ENCODE measurements around the gene OAT. TPM values are rescaled to one million over a fixed set of nuclear protein-coding genes. Genes with fewer than 3 reads are reported as not detected.

OAT gene
- total RNA-seq, 2 experiments from 2014 or later = 36.5 to 39.6 TPM

DNA sequence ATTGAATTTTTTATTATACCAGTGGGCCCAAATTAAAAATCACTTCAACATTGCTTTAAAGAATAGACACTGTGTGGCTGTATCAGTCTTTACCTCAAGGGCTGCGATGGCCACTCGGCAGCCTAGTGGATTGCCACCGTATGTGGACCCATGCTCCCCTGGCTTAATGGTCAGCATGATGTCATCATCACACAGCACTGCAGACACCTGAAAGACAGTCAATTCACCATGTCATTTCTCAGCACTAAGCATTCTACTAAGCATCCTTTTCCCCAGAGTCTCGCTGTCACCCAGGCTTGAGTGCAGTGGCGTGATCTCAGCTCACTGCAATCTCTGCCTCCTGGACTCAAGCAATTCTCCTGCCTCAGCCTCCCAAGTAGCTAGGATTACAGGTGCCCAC, 17.1 kb downstream of the OAT start:
- no peak for DNase-seq
- POLR2A ChIA-PET = no interaction called here
- peaks cover 8% of the 10 kb centered on the region for H3K4me1 Mint-ChIP-seq
- CTCF ChIA-PET = interaction anchor here (0.7 to 1.2 kb wide), 3 partner anchors 12 to 819 kb away, joined by 4 read pairs; no protein-coding TSS in a partner anchor
- intact Hi-C loops (cut with DNase I, micrococcal nuclease) = loop anchor here in 1 of 2 experiments (5.0 kb wide), 1 partner anchor 819 kb away; no protein-coding TSS in a partner anchor
- peaks cover 20% of the 10 kb centered on the region for H3K36me3 Mint-ChIP-seq (ENCODE audit: low read depth)
- ATAC-seq = no peak
- H3K27me3 Mint-ChIP-seq = no peaks in the 10 kb centered on the region
- no peaks in the 10 kb centered on the region for H3K9me3 Mint-ChIP-seq (ENCODE audit: low read depth)
- H3K4me3 Mint-ChIP-seq = no peak overlapping the region
- no peak overlapping the region for H3K27ac Mint-ChIP-seq

GRCh38 chr10:124394583-124394982, 24.1 kb downstream of the OAT start:
- ChIA-PET POLR2A (no interaction called here), CTCF (interaction anchor here (0.6 kb wide), 1 partner anchor 966 kb away, joined by 3 read pairs; no protein-coding TSS in a partner anchor)
- Mint-ChIP-seq H3K4me1 (no peaks in the 10 kb centered on the region), H3K27me3 (no peaks in the 10 kb centered on the region), H3K9me3 (ENCODE audit: low read depth) (no peaks in the 10 kb centered on the region), H3K27ac (no peak overlapping the region), H3K4me3 (no peak overlapping the region), H3K36me3 (ENCODE audit: low read depth) (peaks cover 3% of the 10 kb centered on the region)
- intact Hi-C loops (cut with DNase I, micrococcal nuclease) = no loop called here
- ATAC-seq = no peak
- DNase-seq = no peak

GRCh38 chr10:124392626-124393342, 25.9 kb downstream of the OAT start:
- no peaks in the 10 kb centered on the region for H3K9me3 Mint-ChIP-seq (ENCODE audit: low read depth)
- H3K36me3 Mint-ChIP-seq (ENCODE audit: low read depth) = peaks cover 3% of the 10 kb centered on the region
- no peak overlapping the region for H3K27ac Mint-ChIP-seq
- no peaks in the 10 kb centered on the region for H3K27me3 Mint-ChIP-seq
- ATAC-seq = no peak
- no peak overlapping the region for H3K4me3 Mint-ChIP-seq
- intact Hi-C loops (cut with DNase I, micrococcal nuclease) = no loop called here
- DNase-seq = no peak
- no peaks in the 10 kb centered on the region for H3K4me1 Mint-ChIP-seq
- ChIA-PET POLR2A (no interaction called here), CTCF (interaction anchor here (0.6 to 1.2 kb wide), 3 partner anchors 11 to 398 kb away, joined by 3 read pairs; no protein-coding TSS in a partner anchor)

DNA sequence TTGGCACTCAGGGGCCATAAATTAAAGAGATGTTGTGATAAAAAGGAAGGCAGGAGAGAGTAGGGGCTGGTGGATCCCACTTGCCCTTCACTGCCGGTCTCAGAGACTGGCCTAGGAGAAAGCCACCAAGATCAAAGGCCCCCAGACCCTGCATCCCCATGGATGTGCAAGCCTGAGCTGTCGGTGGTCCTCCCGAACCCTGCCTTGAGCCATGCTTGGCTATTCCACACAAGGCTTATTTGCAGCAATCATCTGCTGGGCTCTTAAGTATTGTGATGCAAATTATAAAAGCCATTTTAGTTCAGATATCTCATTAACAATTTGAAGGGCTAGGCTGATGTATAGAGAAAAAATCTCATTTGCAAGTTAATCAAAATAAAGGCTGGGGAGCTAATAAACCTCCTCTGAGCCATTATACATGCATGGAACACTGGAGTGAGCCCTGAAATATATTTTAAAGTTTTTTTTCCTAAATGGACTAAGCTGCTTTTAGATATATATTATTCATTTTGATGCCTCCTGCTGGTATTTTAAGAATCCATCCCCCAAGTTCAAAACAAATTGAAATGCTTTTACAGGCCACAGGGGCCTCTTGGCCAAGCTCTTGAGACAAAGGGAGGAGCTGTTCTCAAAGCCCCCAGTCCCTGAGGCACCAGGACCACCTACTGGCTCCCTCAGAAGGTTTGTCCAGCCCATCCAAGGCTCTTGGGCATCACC, 28.1 kb downstream of the OAT start:
- intact Hi-C loops (cut with DNase I, micrococcal nuclease) = no loop called here
- Mint-ChIP-seq H3K27me3 (no peaks in the 10 kb centered on the region), H3K27ac (no peak overlapping the region), H3K4me3 (no peak overlapping the region), H3K9me3 (ENCODE audit: low read depth) (no peaks in the 10 kb centered on the region), H3K36me3 (ENCODE audit: low read depth) (no peaks in the 10 kb centered on the region), H3K4me1 (no peaks in the 10 kb centered on the region)
- ChIA-PET CTCF (interaction anchor here (0.5 to 5.5 kb wide), 9 partner anchors 10 to 561 kb away, joined by 3 to 105 read pairs (median 5); partner anchors contain the start of gene OAT), POLR2A (interaction anchor here (0.8 kb wide), 1 partner anchor 25 kb away, joined by 4 read pairs; no protein-coding TSS in a partner anchor)
- no peak for DNase-seq
- no peak for ATAC-seq

- Mint-ChIP-seq H3K27me3 (peaks cover 2% of the 10 kb centered on the region), H3K4me3 (peak overlapping the region; percentile 15), H3K9me3 (ENCODE audit: low read depth) (no peaks in the 10 kb centered on the region), H3K36me3 (ENCODE audit: low read depth) (no peaks in the 10 kb centered on the region), H3K4me1 (no peaks in the 10 kb centered on the region), H3K27ac (no peak overlapping the region)
- ATAC-seq = no peak
- no peak for DNase-seq
- intact Hi-C loops (cut with DNase I, micrococcal nuclease) = loop anchor here (1.0 to 10.0 kb wide), 11 partner anchors 14 to 807 kb away; partner anchors contain the start of gene OAT (in 2 of the 2)
- CTCF ChIA-PET = interaction anchor here (0.6 to 5.5 kb wide), 20 partner anchors 9 to 1675 kb away, joined by 3 to 105 read pairs (median 5); no protein-coding TSS in a partner anchor
- POLR2A ChIA-PET = no interaction called here
These were observed 28.9 kb downstream of the OAT start for GRCh38 chr10:124389613-124390361.

- H3K4me3 Mint-ChIP-seq = peak overlapping the region; percentile 15
- H3K4me1 Mint-ChIP-seq = no peaks in the 10 kb centered on the region
- DNase-seq (peak; percentile 96), ATAC-seq (peak; percentile 99)
- intact Hi-C loops (cut with DNase I, micrococcal nuclease) = loop anchor here (1.0 to 10.0 kb wide), 11 partner anchors 14 to 807 kb away; partner anchors contain the start of gene OAT (in 2 of the 2)
- CTCF ChIA-PET = interaction anchor here (0.6 to 5.5 kb wide), 47 partner anchors 9 to 1627 kb away, joined by 3 to 105 read pairs (median 3); partner anchors contain the start of gene OAT
- H3K9me3 Mint-ChIP-seq (ENCODE audit: low read depth) = no peaks in the 10 kb centered on the region
- H3K27ac Mint-ChIP-seq = no peak overlapping the region
- POLR2A ChIA-PET = interaction anchor here (0.7 kb wide), 1 partner anchor 1791 kb away, joined by 5 read pairs; no protein-coding TSS in a partner anchor
- no peaks in the 10 kb centered on the region for H3K36me3 Mint-ChIP-seq (ENCODE audit: low read depth)
- peaks cover 2% of the 10 kb centered on the region for H3K27me3 Mint-ChIP-seq
These were observed 29.7 kb downstream of the OAT start for GRCh38 chr10:124388823-124389612.

GRCh38 chr10:124388476-124388822, 30.3 kb downstream of the OAT start:
- no peaks in the 10 kb centered on the region for H3K36me3 Mint-ChIP-seq (ENCODE audit: low read depth)
- DNase-seq (no peak), ATAC-seq (no peak)
- peaks cover 2% of the 10 kb centered on the region for H3K27me3 Mint-ChIP-seq
- H3K4me3 Mint-ChIP-seq = no peak overlapping the region
- no peak overlapping the region for H3K27ac Mint-ChIP-seq
- no peaks in the 10 kb centered on the region for H3K4me1 Mint-ChIP-seq
- H3K9me3 Mint-ChIP-seq (ENCODE audit: low read depth) = no peaks in the 10 kb centered on the region
- ChIA-PET CTCF (interaction anchor here (0.6 to 5.5 kb wide), 15 partner anchors 12 to 830 kb away, joined by 3 to 105 read pairs (median 5); partner anchors contain the start of gene OAT), POLR2A (interaction anchor here (0.7 kb wide), 1 partner anchor 1790 kb away, joined by 5 read pairs; no protein-coding TSS in a partner anchor)
- intact Hi-C loops (cut with DNase I, micrococcal nuclease) = loop anchor here (2.0 to 10.0 kb wide), 4 partner anchors 30 to 806 kb away; partner anchors contain the start of gene OAT (in 1 of the 2)

DNA sequence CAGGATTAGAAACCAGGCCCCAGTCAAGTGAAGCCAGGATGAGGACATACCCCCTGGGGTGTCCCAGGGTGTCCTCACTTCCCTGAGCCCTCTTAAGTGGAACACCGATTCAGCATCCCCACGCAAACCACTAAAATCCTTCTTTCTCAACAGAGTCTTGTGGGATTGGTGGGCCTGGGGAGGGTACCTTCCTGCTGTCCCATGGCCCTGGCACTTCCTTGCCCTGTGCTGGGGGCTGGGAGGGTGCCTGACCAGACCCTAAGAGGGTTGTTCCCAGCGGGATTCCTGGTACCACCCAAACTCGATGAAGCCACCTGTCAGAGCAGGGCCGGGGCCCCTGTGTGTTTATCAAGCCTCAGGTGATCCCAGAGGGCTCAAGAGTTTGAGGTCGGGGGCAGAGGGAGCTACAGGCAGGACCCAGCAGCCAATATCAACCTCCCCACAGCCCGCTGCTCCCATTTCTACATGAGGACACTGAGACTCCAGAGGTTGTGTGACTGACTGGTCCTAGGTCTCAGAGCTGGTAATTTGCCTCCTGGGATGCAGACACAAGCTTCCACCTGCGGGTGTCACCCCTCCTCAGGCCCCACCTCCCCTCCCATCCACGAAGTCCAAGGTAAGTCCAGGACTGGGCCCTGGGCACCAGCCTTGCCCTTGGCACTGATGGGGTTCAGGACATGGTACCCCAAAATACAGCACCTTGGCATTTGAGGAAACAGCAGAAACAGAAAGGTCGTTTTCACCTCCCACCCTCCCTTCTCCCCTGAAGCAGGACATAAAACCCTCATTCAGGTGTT, 31.4 kb downstream of the OAT start:
- ChIA-PET CTCF (interaction anchor here (0.6 to 5.5 kb wide), 3 partner anchors 75 to 391 kb away, joined by 4 to 105 read pairs (median 4); no protein-coding TSS in a partner anchor), POLR2A (no interaction called here)
- peaks cover 2% of the 10 kb centered on the region for H3K27me3 Mint-ChIP-seq
- no peak overlapping the region for H3K4me3 Mint-ChIP-seq
- no peak for ATAC-seq
- no peaks in the 10 kb centered on the region for H3K9me3 Mint-ChIP-seq (ENCODE audit: low read depth)
- no peaks in the 10 kb centered on the region for H3K4me1 Mint-ChIP-seq
- DNase-seq = peak; percentile 31
- no peak overlapping the region for H3K27ac Mint-ChIP-seq
- no peaks in the 10 kb centered on the region for H3K36me3 Mint-ChIP-seq (ENCODE audit: low read depth)
- intact Hi-C loops (cut with DNase I, micrococcal nuclease) = loop anchor here (5.0 to 10.0 kb wide), 2 partner anchors 122 to 805 kb away; no protein-coding TSS in a partner anchor

GRCh38 chr10:124386186-124387077, 32.3 kb downstream of the OAT start:
- Mint-ChIP-seq H3K27me3 (peaks cover 5% of the 10 kb centered on the region), H3K27ac (no peak overlapping the region), H3K36me3 (ENCODE audit: low read depth) (no peaks in the 10 kb centered on the region), H3K4me1 (no peaks in the 10 kb centered on the region), H3K9me3 (ENCODE audit: low read depth) (no peaks in the 10 kb centered on the region), H3K4me3 (no peak overlapping the region)
- DNase-seq (no peak), ATAC-seq (no peak)
- intact Hi-C loops (cut with DNase I, micrococcal nuclease) = loop anchor here (5.0 to 10.0 kb wide), 2 partner anchors 122 to 804 kb away; no protein-coding TSS in a partner anchor
- CTCF ChIA-PET = interaction anchor here (1.1 to 5.5 kb wide), 2 partner anchors 297 to 390 kb away, joined by 4 to 105 read pairs; no protein-coding TSS in a partner anchor
- POLR2A ChIA-PET = no interaction called here
